HL-60 (cell line): ENCODE measurements around the gene PERP.

Source experiments
- POLR2AphosphoS5 ChIP-seq: IDR thresholded peaks from 2 replicates; pipeline ENCODE4 v1.6.1; 2012; ENCODE audit warnings: low read depth
- TF ChIP-seq, protein P1 (sequence below): IDR thresholded peaks from one replicate; pipeline ENCODE4 v1.5.1; 2011; ENCODE audit warnings: low read length, control low read depth, inconsistent platforms; ENCODE audit not compliant: insufficient read depth

DNA sequence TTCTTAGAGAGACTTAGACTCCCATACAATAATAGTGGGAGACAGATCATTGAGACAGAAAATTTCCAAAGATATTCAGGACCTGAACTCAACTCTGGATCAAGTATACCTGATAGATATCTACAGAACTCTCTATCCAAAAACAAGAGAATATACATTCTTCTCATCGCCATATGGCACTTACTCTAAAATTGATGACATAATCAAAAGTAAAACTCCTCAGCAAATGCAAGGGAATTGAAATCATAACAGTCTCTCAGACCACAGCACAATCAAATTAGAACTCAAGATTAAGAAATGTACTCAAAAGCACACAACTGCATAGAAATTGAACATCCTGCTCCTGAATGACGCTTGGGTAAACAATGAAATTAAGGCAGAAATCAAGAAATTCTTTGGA lies 28.7 kb downstream of the PERP start:
- TF ChIP-seq, protein P1, sequence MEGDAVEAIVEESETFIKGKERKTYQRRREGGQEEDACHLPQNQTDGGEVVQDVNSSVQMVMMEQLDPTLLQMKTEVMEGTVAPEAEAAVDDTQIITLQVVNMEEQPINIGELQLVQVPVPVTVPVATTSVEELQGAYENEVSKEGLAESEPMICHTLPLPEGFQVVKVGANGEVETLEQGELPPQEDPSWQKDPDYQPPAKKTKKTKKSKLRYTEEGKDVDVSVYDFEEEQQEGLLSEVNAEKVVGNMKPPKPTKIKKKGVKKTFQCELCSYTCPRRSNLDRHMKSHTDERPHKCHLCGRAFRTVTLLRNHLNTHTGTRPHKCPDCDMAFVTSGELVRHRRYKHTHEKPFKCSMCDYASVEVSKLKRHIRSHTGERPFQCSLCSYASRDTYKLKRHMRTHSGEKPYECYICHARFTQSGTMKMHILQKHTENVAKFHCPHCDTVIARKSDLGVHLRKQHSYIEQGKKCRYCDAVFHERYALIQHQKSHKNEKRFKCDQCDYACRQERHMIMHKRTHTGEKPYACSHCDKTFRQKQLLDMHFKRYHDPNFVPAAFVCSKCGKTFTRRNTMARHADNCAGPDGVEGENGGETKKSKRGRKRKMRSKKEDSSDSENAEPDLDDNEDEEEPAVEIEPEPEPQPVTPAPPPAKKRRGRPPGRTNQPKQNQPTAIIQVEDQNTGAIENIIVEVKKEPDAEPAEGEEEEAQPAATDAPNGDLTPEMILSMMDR = no peak
- no peak for TF ChIP-seq POLR2AphosphoS5
